Spinal cord (tissue), 10 donors: ENCODE data around the gene NUCB1. TPM values are rescaled to one million over a fixed set of nuclear protein-coding genes. Genes with fewer than 3 reads are reported as not detected.
A peak's percentile ranks its signal among the peaks of the same experiment; 100 is the strongest.
"Not testable (repeated sequence)": the region's sequence is repeated elsewhere in the genome, so short reads cannot be mapped to it uniquely, and the experiment has no call there.

ENCODE experiments used
- DNase-seq, 6 donors: peaks; one replicate each; pipeline versions ENCODE4 v3.0.0 to v3.0.0-alpha.2; 2013 to 2015; ENCODE audit warnings: low spot score in 6 of 6, low read depth in 4 of 6
- H3K27ac ChIP-seq: one replicate; pipeline ENCODE4 v1.5.1; 2013; ENCODE audit warnings: low read depth, low read length, control low read depth
- H3K27me3 ChIP-seq: one replicate; pipeline ENCODE4 v1.6.1; 2013; ENCODE audit warnings: low read length; ENCODE audit not compliant: control insufficient read depth, insufficient read depth
- H3K36me3 ChIP-seq: one replicate; pipeline ENCODE4 v1.6.1; 2013; ENCODE audit warnings: low read length; ENCODE audit not compliant: control insufficient read depth, insufficient read depth
- H3K4me1 ChIP-seq: one replicate; pipeline ENCODE4 v1.6.1; 2013; ENCODE audit warnings: low read length; ENCODE audit not compliant: control insufficient read depth, insufficient read depth
- H3K4me3 ChIP-seq: one replicate; pipeline ENCODE4 v1.5.1; 2013; ENCODE audit warnings: low read depth, low read length, control low read depth
- H3K9me3 ChIP-seq: one replicate; pipeline ENCODE4 v1.6.1; 2013; ENCODE audit warnings: low read length; ENCODE audit not compliant: control insufficient read depth, insufficient read depth
- WGBS: methylation state at CpG from one replicate; pipeline ENCODE4 v1.1.5; 2013; ENCODE audit warnings: missing lambda C conversion rate; ENCODE audit not compliant: insufficient coverage; 5-methylcytosine and 5-hydroxymethylcytosine counted together
- polyA plus RNA-seq, 2 donors: library from polyadenylated mRNA; unstranded; fragments of 120-200 nt; gene quantifications; one replicate each; pipeline ENCODE4 v1.2.1, GENCODE V29; 2013; ENCODE audit not compliant: insufficient read length in 2 of 2
- total RNA-seq, 2 donors: library from RNA; depleted of rRNA in 1 of 2; stranded (reverse); fragments of 120-200 nt in 1 of 2; fragments of >200 nt in 1 of 2; gene quantifications; one replicate each; pipeline versions ENCODE4 v1.2.3 to v1.2.4, GENCODE V29; 2013 to 2014
- donor health status: healthy.

The NUCB1 gene
- total and polyA plus RNA-seq, 4 donors, result 94.4 to 213 (median 158) TPM

DNA sequence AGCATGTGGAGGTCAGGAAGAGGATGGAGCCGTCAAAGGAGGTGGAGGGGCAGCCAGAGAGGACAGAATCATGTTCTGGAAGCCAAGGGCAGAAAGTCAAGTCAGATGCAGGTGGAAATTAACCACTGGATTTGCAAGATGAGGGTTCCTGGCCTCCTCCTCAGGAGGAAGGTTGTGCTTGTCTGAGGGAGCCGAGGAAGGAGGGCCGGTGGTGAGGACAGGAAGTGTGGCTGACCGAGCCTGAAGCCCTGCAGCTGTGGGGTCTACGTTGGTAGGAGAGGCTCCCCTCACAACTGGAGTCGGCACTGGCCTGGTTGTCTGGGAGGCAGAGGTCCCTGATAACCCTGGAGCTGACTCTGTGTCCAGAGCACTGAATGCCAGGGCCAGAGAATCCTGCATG lies 18.0 kb downstream of the NUCB1 start:
- no peak for DNase-seq
- WGBS, result 84% methylated on average over 6 of the region's 6 CpGs
- Histone ChIP-seq H3K27ac (no peak overlapping the region), H3K4me1 (no peaks in the 10 kb centered on the region), H3K4me3 (no peak overlapping the region), H3K36me3 (peaks cover 92% of the 10 kb centered on the region), H3K9me3 (no peaks in the 10 kb centered on the region), H3K27me3 (no peaks in the 10 kb centered on the region)

DNA sequence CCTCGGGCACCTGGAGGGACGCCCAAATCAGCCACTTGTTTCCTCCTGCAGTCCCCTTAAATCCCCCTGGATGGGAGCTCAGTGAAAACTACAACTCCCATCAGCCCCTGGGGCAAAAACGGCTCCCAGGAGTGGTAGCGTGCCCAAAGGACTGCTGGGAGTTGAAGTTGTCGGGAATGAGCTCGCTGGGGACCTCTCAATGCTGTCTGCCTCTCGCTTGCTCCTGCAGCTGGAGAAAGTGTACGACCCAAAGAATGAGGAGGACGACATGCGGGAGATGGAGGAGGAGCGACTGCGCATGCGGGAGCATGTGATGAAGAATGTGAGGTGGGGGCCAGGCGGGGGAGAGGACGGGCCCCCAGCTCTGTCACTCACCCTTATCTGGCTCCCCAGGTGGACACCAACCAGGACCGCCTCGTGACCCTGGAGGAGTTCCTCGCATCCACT lies 18.7 kb downstream of the NUCB1 start:
- no peaks in the 10 kb centered on the region for H3K27me3 ChIP-seq
- H3K4me3 ChIP-seq, result no peak overlapping the region
- no peaks in the 10 kb centered on the region for H3K4me1 ChIP-seq
- H3K9me3 ChIP-seq, result no peaks in the 10 kb centered on the region
- H3K36me3 ChIP-seq, result peaks cover 89% of the 10 kb centered on the region
- no peak overlapping the region for H3K27ac ChIP-seq
- 43% methylated on average over 6 of the region's 18 CpGs for WGBS
- DNase-seq, result peak in 2 of 6 donors; percentile 40 to 81

DNA sequence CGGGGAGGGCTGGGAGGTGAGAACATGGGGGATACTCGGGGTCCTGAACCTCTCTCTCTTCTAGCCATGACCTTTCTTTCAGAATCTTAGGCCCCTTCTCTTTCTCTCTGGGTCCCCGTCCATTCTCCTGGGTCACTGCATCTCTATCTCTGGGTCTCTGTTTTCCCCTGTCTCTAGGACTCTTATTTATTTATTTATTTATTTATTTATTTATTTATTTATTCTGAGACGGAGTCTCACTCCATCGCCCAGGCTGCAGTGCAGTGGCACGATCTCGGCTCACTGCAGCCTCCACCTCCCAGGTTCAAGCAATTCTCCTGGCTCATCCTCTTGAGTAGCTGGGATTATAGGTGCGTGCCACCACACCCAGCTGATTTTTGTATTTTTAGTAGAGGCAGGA lies 19.2 kb downstream of the NUCB1 start:
- not testable (repeated sequence) for DNase-seq, H3K4me1 ChIP-seq, H3K9me3 ChIP-seq, H3K4me3 ChIP-seq, H3K27me3 ChIP-seq, H3K27ac ChIP-seq
- peaks cover 85% of the 10 kb centered on the region for H3K36me3 ChIP-seq
- WGBS, result no CpG with 5 or more reads among the region's 8 CpGs

DNA sequence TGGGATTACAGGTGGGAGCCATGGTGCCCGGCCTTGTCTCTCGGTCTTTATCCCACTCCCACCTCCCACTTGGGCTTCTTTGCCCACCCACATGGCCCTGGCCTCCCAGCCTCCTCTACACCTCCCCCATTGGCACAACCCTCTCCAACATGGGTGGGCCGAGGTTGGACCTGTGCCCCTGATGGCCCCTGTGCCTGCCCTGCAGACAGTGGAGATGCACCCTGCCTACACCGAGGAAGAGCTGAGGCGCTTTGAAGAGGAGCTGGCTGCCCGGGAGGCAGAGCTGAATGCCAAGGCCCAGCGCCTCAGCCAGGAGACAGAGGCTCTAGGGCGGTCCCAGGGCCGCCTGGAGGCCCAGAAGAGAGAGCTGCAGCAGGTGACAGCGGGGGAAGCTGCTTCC lies 20.8 kb downstream of the NUCB1 start:
- Histone ChIP-seq H3K4me1 (no peaks in the 10 kb centered on the region), H3K27me3 (no peaks in the 10 kb centered on the region), H3K36me3 (peaks cover 74% of the 10 kb centered on the region), H3K27ac (no peak overlapping the region), H3K9me3 (no peaks in the 10 kb centered on the region), H3K4me3 (no peak overlapping the region)
- WGBS, result 84% methylated on average over 10 of the region's 10 CpGs
- DNase-seq, result no peak

DNA sequence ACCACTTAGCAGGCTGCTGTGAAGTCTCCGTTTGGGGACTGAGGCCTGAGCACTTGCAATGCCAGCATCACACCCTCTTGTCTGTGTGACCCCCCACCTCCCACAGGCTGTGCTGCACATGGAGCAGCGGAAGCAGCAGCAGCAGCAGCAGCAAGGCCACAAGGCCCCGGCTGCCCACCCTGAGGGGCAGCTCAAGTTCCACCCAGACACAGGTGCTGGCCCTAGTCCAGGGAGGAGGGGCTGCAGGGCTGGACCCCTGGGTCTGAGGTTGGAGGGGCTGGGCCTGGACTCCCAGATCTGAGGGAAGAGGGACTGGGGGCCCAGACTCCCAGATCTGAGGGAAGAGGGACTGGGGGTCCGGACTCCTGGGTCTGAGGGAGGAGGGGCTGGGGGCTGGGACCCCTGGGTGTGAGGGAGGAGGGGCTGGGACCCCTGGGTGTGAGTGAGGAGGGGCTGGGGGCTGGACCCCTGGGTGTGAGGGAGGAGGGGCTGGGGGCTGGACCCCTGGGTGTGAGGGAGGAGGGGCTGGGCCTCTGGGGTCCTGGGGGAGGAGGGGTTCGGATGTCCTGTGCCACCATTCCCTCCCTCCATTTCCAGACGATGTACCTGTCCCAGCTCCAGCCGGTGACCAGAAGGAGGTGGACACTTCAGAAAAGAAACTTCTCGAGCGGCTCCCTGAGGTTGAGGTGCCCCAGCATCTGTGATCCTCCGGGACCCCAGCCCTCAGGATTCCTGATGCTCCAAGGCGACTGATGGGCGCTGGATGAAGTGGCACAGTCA lies 21.8 kb downstream of the NUCB1 start:
- WGBS, result 96% methylated on average over 10 of the region's 12 CpGs
- Histone ChIP-seq H3K27me3 (no peaks in the 10 kb centered on the region), H3K4me1 (peaks cover 5% of the 10 kb centered on the region), H3K9me3 (no peaks in the 10 kb centered on the region), H3K4me3 (no peak overlapping the region), H3K36me3 (peaks cover 68% of the 10 kb centered on the region), H3K27ac (no peak overlapping the region)
- no peak for DNase-seq

DNA sequence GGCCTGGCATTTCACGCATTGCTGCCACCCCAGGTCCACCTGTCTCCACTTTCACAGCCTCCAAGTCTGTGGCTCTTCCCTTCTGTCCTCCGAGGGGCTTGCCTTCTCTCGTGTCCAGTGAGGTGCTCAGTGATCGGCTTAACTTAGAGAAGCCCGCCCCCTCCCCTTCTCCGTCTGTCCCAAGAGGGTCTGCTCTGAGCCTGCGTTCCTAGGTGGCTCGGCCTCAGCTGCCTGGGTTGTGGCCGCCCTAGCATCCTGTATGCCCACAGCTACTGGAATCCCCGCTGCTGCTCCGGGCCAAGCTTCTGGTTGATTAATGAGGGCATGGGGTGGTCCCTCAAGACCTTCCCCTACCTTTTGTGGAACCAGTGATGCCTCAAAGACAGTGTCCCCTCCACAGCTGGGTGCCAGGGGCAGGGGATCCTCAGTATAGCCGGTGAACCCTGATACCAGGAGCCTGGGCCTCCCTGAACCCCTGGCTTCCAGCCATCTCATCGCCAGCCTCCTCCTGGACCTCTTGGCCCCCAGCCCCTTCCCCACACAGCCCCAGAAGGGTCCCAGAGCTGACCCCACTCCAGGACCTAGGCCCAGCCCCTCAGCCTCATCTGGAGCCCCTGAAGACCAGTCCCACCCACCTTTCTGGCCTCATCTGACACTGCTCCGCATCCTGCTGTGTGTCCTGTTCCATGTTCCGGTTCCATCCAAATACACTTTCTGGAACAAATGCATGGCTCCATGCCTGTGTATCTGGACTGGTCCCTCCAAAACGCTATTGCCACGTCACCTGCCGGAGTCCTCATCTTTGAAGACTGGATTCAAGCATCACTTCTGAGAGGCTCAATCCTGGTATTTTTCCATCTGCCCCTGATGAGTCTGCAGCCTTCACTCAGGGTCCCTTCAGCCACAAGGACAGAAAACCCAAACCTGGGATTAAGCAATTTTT lies 22.7 kb downstream of the NUCB1 start:
- H3K27me3 ChIP-seq, result no peaks in the 10 kb centered on the region
- WGBS, result 93% methylated on average over 13 of the region's 18 CpGs

DNA sequence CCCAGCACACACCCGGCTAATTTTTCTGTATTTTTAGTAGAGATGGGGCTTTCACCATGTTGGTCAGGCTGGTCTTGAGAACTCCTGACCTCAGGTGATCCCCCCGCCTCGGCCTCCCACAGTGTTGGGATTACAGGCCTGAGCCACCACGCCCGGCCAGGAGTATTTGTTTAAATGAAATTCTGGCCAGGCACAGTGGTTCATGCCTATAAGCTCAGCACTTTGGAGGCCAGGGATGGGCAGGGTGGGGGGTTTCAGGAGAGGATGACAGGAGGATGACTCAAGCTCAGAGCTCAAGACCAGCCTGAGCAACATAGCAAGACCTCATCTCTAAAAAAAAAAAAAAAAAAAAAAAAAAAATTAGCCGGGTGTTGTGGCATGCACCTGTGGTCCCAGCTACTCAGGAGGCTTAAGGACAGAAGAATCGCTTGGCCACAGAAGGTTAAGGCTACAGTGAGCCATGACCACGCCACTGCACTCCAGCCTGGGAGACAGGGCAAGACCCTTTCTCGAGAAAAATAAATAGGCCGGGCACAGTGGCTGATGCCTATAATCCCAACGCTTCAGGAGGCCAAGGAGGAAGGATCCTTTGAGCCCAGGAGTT lies 25.2 kb downstream of the NUCB1 start:
- peaks cover 5% of the 10 kb centered on the region for H3K4me1 ChIP-seq
- H3K27me3 ChIP-seq, result no peaks in the 10 kb centered on the region
- H3K36me3 ChIP-seq, result peaks cover 37% of the 10 kb centered on the region
- H3K9me3 ChIP-seq, result no peaks in the 10 kb centered on the region
- no peak for DNase-seq
- H3K27ac ChIP-seq, result no peak overlapping the region
- no peak overlapping the region for H3K4me3 ChIP-seq
- WGBS, result 84% methylated on average over 10 of the region's 11 CpGs

More for the DNA sequence above, 22.7 kb downstream of the NUCB1 start:
- Histone ChIP-seq H3K36me3 (peaks cover 61% of the 10 kb centered on the region), H3K4me1 (peaks cover 5% of the 10 kb centered on the region), H3K4me3 (no peak overlapping the region), H3K27ac (no peak overlapping the region), H3K9me3 (no peaks in the 10 kb centered on the region)
- DNase-seq, result no peak

DNA sequence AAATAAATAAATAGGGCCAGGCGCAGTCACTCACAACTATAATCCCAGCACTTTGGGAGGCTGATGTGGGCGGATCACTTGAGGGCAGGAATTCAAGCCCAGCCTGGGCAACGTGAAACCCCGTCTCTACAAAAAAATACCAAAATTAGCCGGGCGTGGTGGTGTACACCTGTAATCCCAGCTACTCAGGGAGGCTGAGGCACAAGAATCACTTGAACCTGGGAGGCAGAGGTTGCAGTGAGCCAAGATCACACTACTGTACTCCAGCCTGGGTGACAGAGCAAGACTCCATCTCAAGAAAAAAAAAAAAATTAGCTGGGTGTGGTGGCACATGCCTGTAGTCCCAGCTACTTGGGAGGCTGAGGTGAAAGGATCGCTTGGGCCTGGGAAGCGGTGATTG lies 25.8 kb downstream of the NUCB1 start:
- H3K27ac ChIP-seq, H3K27me3 ChIP-seq, H3K4me3 ChIP-seq, DNase-seq, H3K9me3 ChIP-seq, H3K4me1 ChIP-seq: not testable (repeated sequence)
- 70% methylated on average over 3 of the region's 8 CpGs for WGBS
- peaks cover 32% of the 10 kb centered on the region for H3K36me3 ChIP-seq

DNA sequence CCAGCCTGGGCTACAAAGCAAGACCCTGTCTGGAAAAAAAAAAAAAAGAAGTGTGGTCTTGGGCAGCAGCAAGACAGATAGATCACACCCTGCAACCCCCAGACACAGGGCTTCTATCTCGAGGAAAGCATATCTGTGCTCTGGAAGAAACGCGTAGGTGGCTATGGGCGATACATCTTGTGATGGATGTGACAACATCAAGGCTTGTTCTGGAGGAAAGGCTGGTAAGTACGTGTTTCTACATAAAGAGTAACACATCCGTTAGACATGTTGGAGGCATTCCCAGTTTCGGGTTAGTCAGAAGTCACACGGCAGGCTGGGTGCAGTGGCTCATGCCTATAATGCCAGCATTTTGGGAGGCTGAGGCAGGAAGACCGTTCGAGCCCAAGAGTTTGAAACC lies 26.8 kb downstream of the NUCB1 start:
- no peaks in the 10 kb centered on the region for H3K9me3 ChIP-seq
- peaks cover 21% of the 10 kb centered on the region for H3K36me3 ChIP-seq
- WGBS, result 42% methylated on average over 10 of the region's 10 CpGs
- H3K27me3 ChIP-seq, result no peaks in the 10 kb centered on the region
- peaks cover 5% of the 10 kb centered on the region for H3K4me1 ChIP-seq
- peak in 3 of 6 donors; percentile 21 to 75 (median 63) for DNase-seq
- no peak overlapping the region for H3K27ac ChIP-seq
- no peak overlapping the region for H3K4me3 ChIP-seq
